RWPE1 (cell line): ENCODE data around the gene CLIC5.

Source experiments
- CTCF ChIA-PET: fragments of 350-600 bp; sonication (Branson Sonifier 250); formaldehyde crosslinking; extraction: SDS; loops from one replicate; lab custom pipeline; 2021; lab: Yijun Ruan, JAX
- POLR2A ChIA-PET: fragments of 400-600 bp; formaldehyde crosslinking; extraction: SDS; loops from one replicate; lab custom pipeline; 2020; ENCODE audit warnings: antibody characterized with exemption; ENCODE audit not compliant: low non-redundant PET; lab: Yijun Ruan, JAX
- DNase-seq: peaks from one replicate; pipeline ENCODE4 v3.0.0; 2012; ENCODE audit warnings: low spot score
- H3K27ac ChIP-seq: fragments of 450-650 bp; 2 replicates; pipeline ENCODE4 v1.5.1; 2017
- CTCF ChIP-seq: fragments of 450-650 bp; conservative IDR thresholded peaks from 2 replicates; pipeline ENCODE4 v1.5.1; 2017; ENCODE audit warnings: low read depth, mild to moderate bottlenecking

The CLIC5 gene

GRCh38 chr6:45983062-45983461 is 32.6 kb downstream of the CLIC5 start:
- TF ChIP-seq CTCF: no peak
- DNase-seq: no peak
- ChIA-PET CTCF (interaction anchor here (0.6 kb wide), 1 partner anchor 163 kb away, joined by 3 read pairs; no protein-coding TSS in a partner anchor), POLR2A (no interaction called here)
- H3K27ac ChIP-seq: no peak overlapping the region

GRCh38 chr6:45982280-45983036 is 33.2 kb downstream of the CLIC5 start:
- CTCF ChIA-PET: interaction anchor here (0.6 kb wide), 1 partner anchor 108 kb away, joined by 3 read pairs; no protein-coding TSS in a partner anchor
- TF ChIP-seq CTCF: no peak
- POLR2A ChIA-PET: no interaction called here
- H3K27ac ChIP-seq: no peak overlapping the region
- DNase-seq: no peak

GRCh38 chr6:45981046-45981445 is 34.6 kb downstream of the CLIC5 start:
- H3K27ac ChIP-seq: no peak overlapping the region
- no peak for DNase-seq
- ChIA-PET CTCF (no interaction called here), POLR2A (no interaction called here)
- no peak for TF ChIP-seq CTCF

- TF ChIP-seq CTCF: no peak
- no peak overlapping the region for H3K27ac ChIP-seq
- ChIA-PET CTCF (no interaction called here), POLR2A (no interaction called here)
- no peak for DNase-seq
Measured at GRCh38 chr6:45979311-45979710, 36.3 kb downstream of the CLIC5 start.

GRCh38 chr6:45974596-45974995 is 41.1 kb downstream of the CLIC5 start:
- no peak for DNase-seq
- ChIA-PET POLR2A (no interaction called here), CTCF (no interaction called here)
- H3K27ac ChIP-seq: no peak overlapping the region
- TF ChIP-seq CTCF: no peak

- ChIA-PET POLR2A (no interaction called here), CTCF (interaction anchor here (0.5 kb wide), 1 partner anchor 1020 kb away, joined by 3 read pairs; no protein-coding TSS in a partner anchor)
- no peak overlapping the region for H3K27ac ChIP-seq
- no peak for DNase-seq
- no peak for TF ChIP-seq CTCF
Measured at GRCh38 chr6:45972795-45973503, 42.7 kb downstream of the CLIC5 start.
